Prostate gland (tissue), 2 donors: ENCODE data around the gene CARMIL1. TPM values are rescaled to one million over a fixed set of nuclear protein-coding genes. Genes with fewer than 3 reads are reported as not detected.

Experiments
- DNase-seq: peaks from one replicate; pipeline ENCODE4 v3.0.0-alpha.2; 2019; ENCODE audit warnings: low spot score
- H3K27ac ChIP-seq, 2 donors: fragments of 200-600 bp; sonication (generic); 2 replicates each; pipeline ENCODE4 v1.5.1; 2017 to 2019
- H3K27me3 ChIP-seq: fragments of 200-600 bp; sonication (generic); replicated peaks from 2 replicates; pipeline ENCODE4 v1.5.1; 2019; ENCODE audit not compliant: insufficient read depth
- H3K36me3 ChIP-seq, 2 donors: fragments of 200-600 bp; sonication (generic); 1 replicate in 1 of 2; 2 replicates in 1 of 2; pipeline versions ENCODE4 v1.5.1 to v1.8.1; 2017 to 2019
- H3K4me1 ChIP-seq: fragments of 200-600 bp; sonication (generic); replicated peaks from 2 replicates; pipeline ENCODE4 v1.5.1; 2019
- H3K4me3 ChIP-seq, 2 donors: fragments of 200-600 bp; sonication (generic); 2 replicates each; pipeline ENCODE4 v1.5.1; 2017 to 2019
- H3K9me3 ChIP-seq: fragments of 200-600 bp; sonication (generic); 2 replicates; pipeline ENCODE4 v1.5.1; 2017
- CTCF ChIP-seq, 4 experiments: fragments of 200-600 bp in 2 of 4; fragments of 450-650 bp in 2 of 4; sonication (generic) in 2 of 4; IDR thresholded peaks; 1 replicate in 3 of 4; 2 replicates in 1 of 4; pipeline ENCODE4 v1.5.1; 2016 to 2019; ENCODE audit warnings: antibody characterized with exemption in 4 of 4, mild to moderate bottlenecking in 2 of 4, moderate library complexity in 2 of 4
- POLR2A ChIP-seq: fragments of 450-650 bp; IDR thresholded peaks from one replicate; pipeline ENCODE4 v1.6.1; 2016; ENCODE audit warnings: antibody characterized with exemption, mild to moderate bottlenecking
- POLR2AphosphoS5 ChIP-seq: sonication (generic); formaldehyde crosslinking; IDR thresholded peaks from one replicate; pipeline ENCODE4 v1.6.1; 2017; ENCODE audit warnings: antibody characterized with exemption
- WGBS: methylation state at CpG from one replicate; pipeline ENCODE4 v1.1.5; 2018; 5-methylcytosine and 5-hydroxymethylcytosine counted together
- intact Hi-C: fragments of 100-400 bp; cut with DNase I; formaldehyde crosslinking; loops from one replicate; pipeline ENCODE4 v1.14.2; 2022
- total RNA-seq, 2 donors: library from RNA; depleted of rRNA; stranded (reverse); fragments of >200 nt; gene quantifications; one replicate each; pipeline ENCODE4 v1.1.0, GENCODE V29; 2016

Gene CARMIL1
- total RNA-seq, 2 donors from 2014 or later: 12.9 to 71.7 TPM

GRCh38 chr6:25512560-25512959, 233.4 kb downstream of the CARMIL1 start:
- intact Hi-C loops: no loop called here
- DNase-seq: no peak
- no peaks in the 10 kb centered on the region for H3K36me3 ChIP-seq
- H3K27ac ChIP-seq: no peak overlapping the region
- no peak overlapping the region for H3K4me3 ChIP-seq
- H3K4me1 ChIP-seq: no peaks in the 10 kb centered on the region
- no peak for TF ChIP-seq POLR2A
- no peak for TF ChIP-seq CTCF (IDR thresholded peaks at IDR 0.05)
- no peak for TF ChIP-seq POLR2AphosphoS5
- no peaks in the 10 kb centered on the region for H3K9me3 ChIP-seq
- H3K27me3 ChIP-seq: no peaks in the 10 kb centered on the region

GRCh38 chr6:25519856-25520255, 240.7 kb downstream of the CARMIL1 start:
- no peaks in the 10 kb centered on the region for H3K9me3 ChIP-seq
- no peak for DNase-seq
- H3K27ac ChIP-seq: no peak overlapping the region
- H3K4me1 ChIP-seq: no peaks in the 10 kb centered on the region
- H3K27me3 ChIP-seq: no peaks in the 10 kb centered on the region
- H3K4me3 ChIP-seq: no peak overlapping the region
- H3K36me3 ChIP-seq: no peaks in the 10 kb centered on the region
- TF ChIP-seq POLR2AphosphoS5 (no peak), POLR2A (no peak), CTCF (IDR thresholded peaks at IDR 0.05) (no peak)
- intact Hi-C loops: no loop called here

GRCh38 chr6:25524542-25524941, 245.4 kb downstream of the CARMIL1 start:
- TF ChIP-seq POLR2A: no peak
- TF ChIP-seq POLR2AphosphoS5: no peak
- TF ChIP-seq CTCF (IDR thresholded peaks at IDR 0.05): no peak
- no peak overlapping the region for H3K4me3 ChIP-seq
- no peak overlapping the region for H3K27ac ChIP-seq
- H3K9me3 ChIP-seq: no peaks in the 10 kb centered on the region
- DNase-seq: no peak
- no peaks in the 10 kb centered on the region for H3K36me3 ChIP-seq
- intact Hi-C loops: no loop called here
- H3K4me1 ChIP-seq: no peaks in the 10 kb centered on the region
- 74% methylated on average over 1 of the region's 1 CpG for WGBS
- no peaks in the 10 kb centered on the region for H3K27me3 ChIP-seq

- no peaks in the 10 kb centered on the region for H3K4me1 ChIP-seq
- no peaks in the 10 kb centered on the region for H3K9me3 ChIP-seq
- TF ChIP-seq POLR2AphosphoS5 (no peak), POLR2A (no peak), CTCF (IDR thresholded peaks at IDR 0.05) (no peak)
- intact Hi-C loops: no loop called here
- no peaks in the 10 kb centered on the region for H3K36me3 ChIP-seq
- 84% methylated on average over 3 of the region's 3 CpGs for WGBS
- H3K27ac ChIP-seq: no peak overlapping the region
- no peaks in the 10 kb centered on the region for H3K27me3 ChIP-seq
- no peak overlapping the region for H3K4me3 ChIP-seq
- DNase-seq: no peak
These were observed 245.9 kb downstream of the CARMIL1 start for GRCh38 chr6:25525078-25525477.

GRCh38 chr6:25534942-25535631, 255.9 kb downstream of the CARMIL1 start:
- Histone ChIP-seq H3K36me3 (no peaks in the 10 kb centered on the region), H3K4me3 (no peak overlapping the region), H3K27me3 (no peaks in the 10 kb centered on the region), H3K27ac (no peak overlapping the region), H3K9me3 (no peaks in the 10 kb centered on the region), H3K4me1 (no peaks in the 10 kb centered on the region)
- no peak for DNase-seq
- intact Hi-C loops: no loop called here
- TF ChIP-seq POLR2A: no peak
- TF ChIP-seq POLR2AphosphoS5: no peak
- no peak for TF ChIP-seq CTCF (IDR thresholded peaks at IDR 0.05)
- WGBS: 91% methylated on average over 5 of the region's 5 CpGs
